ENCODE measurements around the gene RAX2. TPM values are rescaled to one million over a fixed set of nuclear protein-coding genes. Genes with fewer than 3 reads are reported as not detected.

RAX2 gene
- total RNA-seq, 1 experiment from 2014 or later = not detected

GRCh38 chr19:3807574-3808354 is 35.7 kb upstream of the RAX2 start:
- intact Hi-C loops (cut with micrococcal nuclease; ENCODE audit: unreplicated experiment) = no loop called here
- H3K4me3 Mint-ChIP-seq (ENCODE audit: low read depth, unreplicated experiment) = no peak overlapping the region
- no TSS peak for BruUV-seq (replicated peaks)
- peaks cover 13% of the 10 kb centered on the region for H3K27me3 Mint-ChIP-seq (ENCODE audit: unreplicated experiment)
- CTCF ChIA-PET = no interaction called here
- no peak for DNase-seq
- H3K9me3 Mint-ChIP-seq (ENCODE audit: low read depth, unreplicated experiment) = no peaks in the 10 kb centered on the region
- no peaks in the 10 kb centered on the region for H3K4me1 Mint-ChIP-seq (ENCODE audit: low read depth, unreplicated experiment)
- no peaks in the 10 kb centered on the region for H3K36me3 Mint-ChIP-seq (ENCODE audit: insufficient read depth, unreplicated experiment)
- no peak for TF ChIP-seq CTCF (IDR thresholded peaks at IDR 0.05; ENCODE audit: unreplicated experiment)
- H3K27ac Mint-ChIP-seq (ENCODE audit: unreplicated experiment) = no peak overlapping the region

DNA sequence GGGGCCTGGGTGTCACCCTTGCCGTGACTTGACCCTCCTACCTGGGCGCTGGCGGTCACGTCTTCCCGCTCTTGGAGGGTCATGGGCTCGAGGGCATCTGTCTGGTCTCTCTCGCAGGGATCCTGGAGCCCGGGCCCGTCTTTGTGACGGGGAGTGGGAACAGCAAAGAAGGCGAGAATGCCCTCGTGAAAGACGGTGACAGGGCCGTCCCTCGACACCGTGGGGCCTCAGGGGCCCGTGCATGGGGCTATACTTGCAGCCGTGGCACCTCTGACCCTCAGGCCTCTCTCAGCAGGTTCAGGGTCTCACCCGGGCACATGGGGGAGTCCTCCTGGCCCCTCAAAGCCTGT is 35.1 kb upstream of the RAX2 start:
- no peaks in the 10 kb centered on the region for H3K4me1 Mint-ChIP-seq (ENCODE audit: low read depth, unreplicated experiment)
- CTCF ChIA-PET = no interaction called here
- no peak for DNase-seq
- H3K9me3 Mint-ChIP-seq (ENCODE audit: low read depth, unreplicated experiment) = no peaks in the 10 kb centered on the region
- H3K27ac Mint-ChIP-seq (ENCODE audit: unreplicated experiment) = no peak overlapping the region
- intact Hi-C loops (cut with micrococcal nuclease; ENCODE audit: unreplicated experiment) = no loop called here
- BruUV-seq (replicated peaks) = no TSS peak
- TF ChIP-seq CTCF (IDR thresholded peaks at IDR 0.05; ENCODE audit: unreplicated experiment) = no peak
- peaks cover 18% of the 10 kb centered on the region for H3K27me3 Mint-ChIP-seq (ENCODE audit: unreplicated experiment)
- no peaks in the 10 kb centered on the region for H3K36me3 Mint-ChIP-seq (ENCODE audit: insufficient read depth, unreplicated experiment)
- no peak overlapping the region for H3K4me3 Mint-ChIP-seq (ENCODE audit: low read depth, unreplicated experiment)

GRCh38 chr19:3805859-3806258 is 33.8 kb upstream of the RAX2 start:
- no TSS peak for BruUV-seq (replicated peaks)
- Mint-ChIP-seq H3K36me3 (ENCODE audit: insufficient read depth, unreplicated experiment) (no peaks in the 10 kb centered on the region), H3K27ac (ENCODE audit: unreplicated experiment) (no peak overlapping the region), H3K4me1 (ENCODE audit: low read depth, unreplicated experiment) (no peaks in the 10 kb centered on the region), H3K9me3 (ENCODE audit: low read depth, unreplicated experiment) (no peaks in the 10 kb centered on the region), H3K27me3 (ENCODE audit: unreplicated experiment) (peaks cover 21% of the 10 kb centered on the region), H3K4me3 (ENCODE audit: low read depth, unreplicated experiment) (no peak overlapping the region)
- DNase-seq = no peak
- intact Hi-C loops (cut with micrococcal nuclease; ENCODE audit: unreplicated experiment) = no loop called here
- TF ChIP-seq CTCF (IDR thresholded peaks at IDR 0.05; ENCODE audit: unreplicated experiment) = no peak
- CTCF ChIA-PET = no interaction called here

DNA sequence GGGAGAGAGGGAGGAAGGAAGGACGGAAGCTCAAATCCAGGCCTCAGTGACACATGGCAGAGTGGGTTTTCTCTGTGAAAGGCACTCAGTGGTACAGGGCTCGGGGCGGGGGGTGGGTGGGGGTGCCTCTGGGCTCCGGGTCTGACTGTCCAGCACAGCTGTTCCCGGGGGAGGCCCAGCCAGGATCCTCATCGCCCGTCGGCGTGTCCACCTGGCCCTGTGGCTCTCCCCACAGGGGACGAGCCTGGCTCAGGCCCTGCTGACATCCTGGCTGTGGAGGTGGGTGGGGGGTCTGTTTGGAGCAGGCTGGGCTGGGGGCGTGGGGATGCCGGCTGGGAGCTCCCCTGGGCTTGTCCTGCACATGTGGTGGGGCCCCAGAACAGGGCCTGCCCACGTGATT is 32.4 kb upstream of the RAX2 start:
- TF ChIP-seq CTCF (IDR thresholded peaks at IDR 0.05; ENCODE audit: unreplicated experiment) = no peak
- Mint-ChIP-seq H3K4me1 (ENCODE audit: low read depth, unreplicated experiment) (no peaks in the 10 kb centered on the region), H3K4me3 (ENCODE audit: low read depth, unreplicated experiment) (no peak overlapping the region), H3K27ac (ENCODE audit: unreplicated experiment) (no peak overlapping the region), H3K9me3 (ENCODE audit: low read depth, unreplicated experiment) (no peaks in the 10 kb centered on the region), H3K27me3 (ENCODE audit: unreplicated experiment) (peaks cover 35% of the 10 kb centered on the region), H3K36me3 (ENCODE audit: insufficient read depth, unreplicated experiment) (no peaks in the 10 kb centered on the region)
- no TSS peak for BruUV-seq (replicated peaks)
- CTCF ChIA-PET = interaction anchor here (0.5 kb wide), 1 partner anchor 259 kb away, joined by 3 read pairs; no protein-coding TSS in a partner anchor
- intact Hi-C loops (cut with micrococcal nuclease; ENCODE audit: unreplicated experiment) = no loop called here
- no peak for DNase-seq
